Measurements from ENCODE around the gene HLA-A.

- TF ChIP-seq POLR2A (IDR thresholded peaks at IDR 0.05; ENCODE audit: low read length) (no peak), GATA1 (IDR thresholded peaks at IDR 0.05; ENCODE audit: low read depth, low read length) (no peak)
Measured at GRCh38 chr6:29946223-29947076, 4.1 kb downstream of the HLA-A start.
